DOHH2 (cell line): Measurements from ENCODE around the gene GCA.

ENCODE experiments used
- H3F3A ChIP-seq: fragments of 200-600 bp; sonication (generic), shearing (Covaris generic); 2 replicates; pipeline ENCODE4 v1.6.0; 2016; ENCODE audit warnings: antibody characterized with exemption, mild to moderate bottlenecking; ENCODE audit not compliant: control insufficient read depth, insufficient read depth
- H3K27ac ChIP-seq: fragments of 200-600 bp; sonication (generic); 2 replicates; pipeline ENCODE4 v1.5.1; 2014; ENCODE audit warnings: low read depth, mild to moderate bottlenecking, low read length, moderate library complexity
- H3K27me3 ChIP-seq: fragments of 200-600 bp; sonication (generic); 2 replicates; pipeline ENCODE4 v1.6.1; 2014; ENCODE audit warnings: mild to moderate bottlenecking, low read length, mixed read lengths; ENCODE audit not compliant: control insufficient read depth
- H3K36me3 ChIP-seq: fragments of 200-600 bp; sonication (generic); 2 replicates; pipeline ENCODE4 v1.6.1; 2014; ENCODE audit warnings: mild to moderate bottlenecking, low read length, moderate library complexity, mixed read lengths; ENCODE audit not compliant: control insufficient read depth
- H3K4me1 ChIP-seq: fragments of 200-600 bp; sonication (generic); 2 replicates; pipeline ENCODE4 v1.6.1; 2014; ENCODE audit warnings: mild to moderate bottlenecking, low read length, mixed read lengths; ENCODE audit not compliant: control insufficient read depth
- H3K4me2 ChIP-seq: fragments of 200-600 bp; sonication (generic); 2 replicates; pipeline ENCODE4 v1.6.0; 2014; ENCODE audit warnings: mild to moderate bottlenecking, low read length, moderate library complexity
- H3K4me3 ChIP-seq: fragments of 200-600 bp; sonication (generic); 2 replicates; pipeline ENCODE4 v1.5.1; 2014; ENCODE audit warnings: mild to moderate bottlenecking, low read length, mixed read lengths
- H3K79me2 ChIP-seq: fragments of 200-600 bp; sonication (generic); 2 replicates; pipeline ENCODE4 v1.6.1; 2014; ENCODE audit warnings: mild to moderate bottlenecking, low read length, mixed read lengths; ENCODE audit not compliant: control insufficient read depth
- H3K9me2 ChIP-seq: fragments of 200-600 bp; sonication (generic); replicated peaks from 2 replicates; pipeline ENCODE4 v1.6.1; 2014; ENCODE audit warnings: mild to moderate bottlenecking, low read length, mixed read lengths; ENCODE audit not compliant: control insufficient read depth
- H3K9me3 ChIP-seq: fragments of 200-600 bp; sonication (generic); 2 replicates; pipeline ENCODE4 v1.6.1; 2014; ENCODE audit warnings: antibody characterized with exemption, low read length, mixed read lengths; ENCODE audit not compliant: control insufficient read depth, insufficient read depth
- H4K20me1 ChIP-seq: fragments of 200-600 bp; sonication (generic); 2 replicates; pipeline ENCODE4 v1.6.0; 2014; ENCODE audit warnings: low read depth, mild to moderate bottlenecking, antibody characterized with exemption, low read length, moderate library complexity; ENCODE audit not compliant: control insufficient read depth, insufficient read depth
- CTCF ChIP-seq: fragments of 200-600 bp; sonication (generic); IDR thresholded peaks from one replicate; pipeline ENCODE4 v1.5.1; 2014; ENCODE audit warnings: antibody characterized with exemption, mild to moderate bottlenecking, low read depth, low read length; ENCODE audit not compliant: poor library complexity, severe bottlenecking
- EZH2phosphoT487 ChIP-seq: fragments of 200-600 bp; sonication (generic); IDR thresholded peaks from 2 replicates; pipeline ENCODE4 v1.6.1; 2017; ENCODE audit warnings: borderline replicate concordance, mild to moderate bottlenecking, antibody characterized with exemption, low read length, moderate library complexity, mixed read lengths

Gene GCA

GRCh38 chr2:162368494-162368893, 24.6 kb downstream of the GCA start:
- Histone ChIP-seq H3K4me2 (no peak overlapping the region), H3K4me3 (no peak overlapping the region), H3K9me3 (no peaks in the 10 kb centered on the region), H3K9me2 (no peaks in the 10 kb centered on the region), H3K27ac (no peak overlapping the region), H3K4me1 (no peaks in the 10 kb centered on the region), H4K20me1 (no peaks in the 10 kb centered on the region), H3K36me3 (no peaks in the 10 kb centered on the region), H3K79me2 (no peaks in the 10 kb centered on the region), H3F3A (no peaks in the 10 kb centered on the region), H3K27me3 (no peaks in the 10 kb centered on the region)
- no peak for TF ChIP-seq EZH2phosphoT487

- Histone ChIP-seq H3K79me2 (no peaks in the 10 kb centered on the region), H3K36me3 (no peaks in the 10 kb centered on the region), H3F3A (no peaks in the 10 kb centered on the region), H3K27me3 (no peaks in the 10 kb centered on the region), H4K20me1 (no peaks in the 10 kb centered on the region), H3K9me2 (no peaks in the 10 kb centered on the region), H3K4me3 (no peak overlapping the region), H3K27ac (no peak overlapping the region), H3K4me2 (no peak overlapping the region), H3K4me1 (no peaks in the 10 kb centered on the region), H3K9me3 (no peaks in the 10 kb centered on the region)
- TF ChIP-seq EZH2phosphoT487 (no peak), CTCF (no peak)
These were observed 25.6 kb downstream of the GCA start for GRCh38 chr2:162369551-162369950.

GRCh38 chr2:162370931-162371330, 27.0 kb downstream of the GCA start:
- Histone ChIP-seq H4K20me1 (no peaks in the 10 kb centered on the region), H3F3A (no peaks in the 10 kb centered on the region), H3K9me2 (no peaks in the 10 kb centered on the region), H3K4me3 (no peak overlapping the region), H3K9me3 (no peaks in the 10 kb centered on the region), H3K4me2 (no peak overlapping the region), H3K4me1 (no peaks in the 10 kb centered on the region), H3K36me3 (no peaks in the 10 kb centered on the region), H3K79me2 (no peaks in the 10 kb centered on the region), H3K27ac (no peak overlapping the region), H3K27me3 (no peaks in the 10 kb centered on the region)
- TF ChIP-seq EZH2phosphoT487 (no peak), CTCF (no peak)

GRCh38 chr2:162372818-162373217, 28.9 kb downstream of the GCA start:
- no peak for TF ChIP-seq CTCF
- Histone ChIP-seq H3K27ac (no peak overlapping the region), H3K4me1 (no peaks in the 10 kb centered on the region), H3K79me2 (no peaks in the 10 kb centered on the region), H3K36me3 (no peaks in the 10 kb centered on the region), H3K9me3 (no peaks in the 10 kb centered on the region), H4K20me1 (no peaks in the 10 kb centered on the region), H3K4me3 (no peak overlapping the region), H3K4me2 (no peak overlapping the region), H3K27me3 (no peaks in the 10 kb centered on the region), H3F3A (no peaks in the 10 kb centered on the region), H3K9me2 (no peaks in the 10 kb centered on the region)
